Measurements from ENCODE around the gene ZNF598.

ZNF598 gene

GRCh38 chr16:1990351-1991134 is 19.1 kb downstream of the ZNF598 start:
- DNase-seq (ENCODE audit: low spot score): no peak

DNA sequence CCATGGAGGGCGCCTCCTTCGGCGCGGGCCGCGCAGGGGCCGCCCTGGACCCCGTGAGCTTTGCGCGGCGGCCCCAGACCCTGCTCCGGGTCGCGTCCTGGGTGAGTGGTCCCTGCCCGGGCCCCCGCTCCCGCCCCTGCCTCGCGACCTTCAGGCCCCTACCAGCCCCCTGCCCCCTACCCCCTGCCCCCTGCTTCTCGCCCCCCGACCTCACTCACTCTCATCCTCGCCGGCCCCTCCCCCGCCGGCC is 19.6 kb downstream of the ZNF598 start:
- DNase-seq (ENCODE audit: low spot score): no peak

- no peak for DNase-seq (ENCODE audit: low spot score)
These were observed 20.2 kb downstream of the ZNF598 start, which contains the start of gene SYNGR3 for GRCh38 chr16:1989209-1990100. SYNGR3 (plus strand) TSS chr16:1989970; CDS start chr16:1990103, 133 bp downstream.

DNA sequence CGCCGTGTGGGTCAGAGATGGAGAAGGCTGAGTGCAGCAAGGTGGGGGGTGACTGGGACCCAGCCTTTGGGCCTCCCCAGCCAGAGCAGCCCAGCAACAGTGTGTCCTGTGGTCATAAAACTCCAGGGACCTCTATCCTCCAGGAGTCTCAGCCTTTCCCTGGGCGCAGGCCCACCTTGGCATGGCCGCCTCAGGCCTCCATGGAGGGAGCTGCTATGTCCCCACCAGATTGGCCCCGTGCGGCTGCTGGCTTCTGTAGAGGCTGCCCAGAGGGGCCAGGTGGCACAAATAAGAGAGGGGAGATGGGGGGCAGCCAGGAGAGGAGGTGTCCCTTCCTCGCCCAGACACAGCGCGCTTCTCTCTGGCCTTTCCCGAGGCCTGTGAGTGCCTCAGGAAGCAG is 22.4 kb downstream of the ZNF598 start:
- no peak for DNase-seq (ENCODE audit: low spot score)

DNA sequence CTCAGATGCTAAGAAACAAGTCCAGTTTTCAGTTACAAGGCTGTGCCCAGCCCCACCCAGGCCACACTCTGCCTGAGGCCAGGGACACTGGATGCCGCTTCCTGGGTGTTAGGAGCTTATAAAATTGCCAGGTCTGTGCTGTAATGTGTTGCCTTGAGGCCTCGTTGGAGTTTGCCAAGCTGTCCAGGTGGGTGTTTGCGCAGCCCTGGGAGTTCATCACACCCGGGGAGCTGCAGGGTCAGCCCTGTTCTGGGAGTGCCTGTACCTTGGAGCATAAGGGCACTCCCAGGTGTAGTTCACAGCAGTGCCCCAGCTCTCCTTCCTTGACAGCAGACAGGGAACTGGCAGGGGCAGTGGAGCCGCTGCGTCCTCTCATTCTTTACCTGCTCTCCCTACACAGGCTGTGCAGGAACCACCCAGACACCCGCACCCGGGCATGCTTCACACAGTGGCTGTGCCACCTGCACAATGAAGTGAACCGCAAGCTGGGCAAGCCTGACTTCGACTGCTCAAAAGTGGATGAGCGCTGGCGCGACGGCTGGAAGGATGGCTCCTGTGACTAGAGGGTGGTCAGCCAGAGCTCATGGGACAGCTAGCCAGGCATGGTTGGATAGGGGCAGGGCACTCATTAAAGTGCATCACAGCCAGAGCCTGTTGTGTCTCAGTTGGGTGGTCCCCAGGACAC is 24.0 kb downstream of the ZNF598 start:
- DNase-seq (ENCODE audit: low spot score): no peak

- DNase-seq (ENCODE audit: low spot score): peak; percentile 59
These were observed 25.0 kb downstream of the ZNF598 start for GRCh38 chr16:1984347-1985225.

- DNase-seq (ENCODE audit: low spot score): peak; percentile 98
These were observed 25.9 kb downstream of the ZNF598 start, which contains the start of gene GFER for GRCh38 chr16:1983544-1984346. GFER (plus strand) TSS chr16:1984193; CDS start chr16:1984219, 26 bp downstream.

DNA sequence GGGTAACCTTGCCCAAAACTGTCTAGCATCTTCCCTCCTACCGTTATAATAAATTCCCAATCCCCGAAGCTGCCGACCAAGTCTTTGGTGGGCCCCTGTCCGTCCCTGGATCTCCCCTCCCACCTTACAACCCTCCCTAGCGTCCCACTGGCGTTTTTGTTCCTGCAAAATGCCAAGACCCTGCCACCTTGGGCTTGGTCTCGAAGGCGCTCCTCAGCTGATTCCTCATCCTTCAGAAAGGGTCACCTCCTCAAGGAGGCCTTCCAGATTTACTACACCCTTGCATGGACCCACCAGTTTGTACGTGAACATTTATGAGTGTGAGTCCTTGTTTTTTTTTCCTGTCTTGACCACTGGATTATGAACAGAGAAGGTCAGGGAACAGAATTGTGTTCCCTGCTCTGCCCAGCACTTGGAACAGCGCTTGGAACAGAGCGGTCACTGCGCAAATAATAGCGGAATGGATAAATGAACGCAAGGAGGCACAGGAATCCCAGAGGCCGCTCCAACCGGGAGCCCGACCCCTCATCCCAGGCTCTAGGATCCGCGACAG is 26.6 kb downstream of the ZNF598 start:
- DNase-seq (ENCODE audit: low spot score): no peak

DNA sequence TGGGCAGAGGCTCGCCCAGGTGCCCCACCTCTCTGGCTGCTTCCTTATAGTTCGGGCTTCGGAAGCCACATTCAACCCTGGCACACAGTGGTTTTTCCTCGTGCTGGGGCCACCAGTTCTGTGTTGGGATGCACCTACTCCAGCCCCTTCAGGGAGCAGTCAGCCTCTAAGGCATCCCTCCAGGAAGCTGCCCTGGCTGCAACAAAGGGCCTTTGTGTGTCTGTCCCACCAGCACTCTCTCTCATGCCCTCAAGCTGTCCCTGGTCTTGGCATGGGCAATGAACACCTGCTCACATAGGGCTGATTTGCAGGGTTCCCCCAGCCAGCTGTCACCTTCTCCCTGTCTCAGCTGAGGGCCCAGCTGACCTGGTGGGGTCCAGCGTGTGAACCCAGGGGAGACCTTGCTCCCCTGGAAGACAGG is 27.6 kb downstream of the ZNF598 start:
- no peak for DNase-seq (ENCODE audit: low spot score)

DNA sequence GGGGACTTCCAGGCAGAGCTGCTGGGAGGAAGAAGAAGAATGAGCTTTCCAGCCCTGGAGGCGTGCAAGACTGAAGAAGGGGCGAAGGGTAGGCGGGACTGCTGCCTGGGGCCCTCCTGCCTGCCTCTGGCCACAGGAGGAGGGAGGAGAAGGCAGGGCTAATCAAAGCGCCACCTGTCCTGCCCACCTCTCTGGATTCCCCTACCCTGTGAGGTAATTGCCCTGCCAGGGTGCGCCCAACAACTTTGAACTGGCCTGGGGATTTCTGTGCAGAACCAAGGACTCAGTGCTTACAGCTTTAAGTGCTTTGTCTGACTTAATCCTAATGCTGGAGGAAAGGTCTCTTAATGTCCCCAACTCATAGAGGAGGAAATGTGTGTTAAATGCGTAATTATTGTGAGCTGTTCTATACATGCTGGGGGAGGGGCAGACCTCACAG is 28.2 kb downstream of the ZNF598 start, which contains the start of gene NOXO1:
TSS of gene NOXO1 (minus strand) at position 72 of the 439 bp plus-strand sequence. CDS start 290 bp downstream, outside the sequence.
- no peak for DNase-seq (ENCODE audit: low spot score)

DNA sequence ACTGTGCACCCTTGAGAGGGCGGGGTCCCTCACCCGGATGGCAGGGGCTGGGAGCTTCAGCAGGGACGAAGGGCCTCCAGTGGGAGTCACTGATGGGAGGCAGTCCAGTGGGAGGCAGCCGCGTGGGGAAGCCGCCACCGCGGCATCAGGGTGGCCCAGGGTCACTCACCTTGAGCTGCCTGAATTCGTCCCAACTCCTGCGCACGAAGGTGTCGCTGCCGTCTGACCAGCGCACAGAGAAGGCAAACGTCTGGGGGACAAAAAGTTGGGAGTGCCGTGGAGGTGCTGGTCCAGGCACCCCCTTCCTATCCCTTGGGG is 28.9 kb downstream of the ZNF598 start:
- no peak for DNase-seq (ENCODE audit: low spot score)

DNA sequence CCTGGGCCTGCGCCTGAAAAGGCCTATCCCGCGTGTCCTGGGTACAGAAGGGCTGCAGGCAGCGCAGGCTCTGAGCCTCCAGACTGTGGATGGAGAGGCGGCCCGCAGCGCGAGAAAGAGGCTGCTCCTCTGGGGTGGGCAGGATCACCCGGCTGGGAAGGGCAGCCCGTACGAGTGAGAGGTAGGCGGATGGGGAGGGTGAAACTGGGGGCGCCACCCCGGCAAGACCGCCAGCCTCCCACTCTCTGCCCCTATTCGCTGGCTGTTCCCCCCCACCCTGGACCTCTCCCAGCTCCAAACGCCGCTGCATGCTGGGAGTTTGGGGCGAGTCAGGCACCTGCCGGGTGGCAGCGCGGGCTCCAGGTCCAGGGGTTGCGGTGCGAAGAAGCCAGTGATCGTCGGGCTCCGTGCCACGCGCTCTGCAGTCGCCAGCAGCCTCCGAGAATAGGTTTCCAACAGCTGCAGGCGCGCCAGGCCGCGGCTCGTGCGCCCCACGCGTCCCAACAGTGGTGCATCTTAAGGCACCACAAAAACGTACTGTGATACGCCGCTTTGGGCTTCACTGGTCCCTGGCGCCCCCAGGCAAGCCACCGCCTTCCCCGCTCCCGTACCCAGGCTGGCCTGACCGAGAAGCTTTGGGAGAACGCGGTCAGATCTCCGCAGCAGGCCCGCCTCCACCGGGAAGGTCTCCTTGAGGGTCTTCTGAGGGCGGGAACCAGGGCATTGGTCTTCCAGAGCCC is 29.4 kb downstream of the ZNF598 start:
- DNase-seq (ENCODE audit: low spot score): no peak

DNA sequence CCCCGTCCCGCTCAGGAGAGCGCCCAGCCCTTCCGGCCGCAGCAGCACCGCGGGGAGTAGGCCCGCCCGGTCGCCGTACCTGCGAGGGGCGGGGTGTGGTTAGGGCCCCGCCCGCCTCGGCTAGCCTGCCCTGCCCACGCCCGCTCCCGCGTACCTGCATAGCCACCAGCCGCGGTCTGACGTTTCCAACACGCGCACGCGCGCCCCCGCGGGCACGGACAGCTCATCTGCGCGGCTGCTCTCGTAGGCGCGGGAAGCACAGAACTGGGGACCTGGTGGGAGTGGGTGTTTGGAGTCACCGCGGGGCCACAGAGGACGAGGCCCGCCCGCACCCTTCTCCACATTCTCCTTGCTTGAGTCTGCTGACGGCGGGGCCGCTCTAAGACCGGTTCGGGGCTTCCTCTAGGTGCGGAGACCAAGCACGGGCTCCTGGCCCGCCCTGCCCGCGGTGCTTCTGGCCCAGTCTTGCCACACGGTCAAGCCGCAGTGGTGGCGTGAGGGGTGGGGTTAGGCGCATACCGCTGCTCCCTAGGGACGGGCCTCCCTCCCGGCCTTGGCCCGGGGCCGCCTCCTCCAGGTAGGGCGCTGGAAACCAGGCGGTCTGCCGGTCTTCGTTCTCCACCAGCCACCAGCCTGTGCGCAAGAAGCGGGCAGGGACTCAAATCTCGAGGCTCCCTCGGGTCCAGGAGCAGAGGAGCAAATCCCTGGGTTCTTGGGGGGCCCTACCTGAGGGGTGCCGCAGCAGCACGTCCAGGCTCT is 30.2 kb downstream of the ZNF598 start:
- DNase-seq (ENCODE audit: low spot score): no peak

- no peak for DNase-seq (ENCODE audit: low spot score)
These were observed 31.0 kb downstream of the ZNF598 start for GRCh38 chr16:1978476-1979120.

GRCh38 chr16:1977875-1978268 is 31.7 kb downstream of the ZNF598 start:
- no peak for DNase-seq (ENCODE audit: low spot score)

- no peak for DNase-seq (ENCODE audit: low spot score)
These were observed 32.4 kb downstream of the ZNF598 start for GRCh38 chr16:1976951-1977874.

DNA sequence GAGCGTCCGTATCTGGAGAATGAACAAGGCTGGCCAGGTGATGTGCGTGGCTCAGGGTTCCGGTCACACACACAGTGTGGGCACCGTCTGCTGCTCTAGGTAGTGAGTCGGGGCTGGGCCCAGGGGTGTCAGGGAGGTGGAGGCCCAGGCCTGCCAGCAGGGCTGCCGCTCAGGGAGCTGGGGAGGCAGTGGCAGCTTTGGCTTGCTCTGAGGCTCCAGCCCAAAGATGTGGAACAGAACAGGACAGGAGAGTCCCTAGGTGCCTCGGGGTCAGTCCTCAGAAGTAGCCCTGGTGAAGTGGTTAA is 33.5 kb downstream of the ZNF598 start:
- no peak for DNase-seq (ENCODE audit: low spot score)
